ENCODE measurements around the gene CLDN5.
"Not testable (repeated sequence)": the region's sequence is repeated elsewhere in the genome, so short reads cannot be mapped to it uniquely, and the experiment has no call there.

The CLDN5 gene, protein sequence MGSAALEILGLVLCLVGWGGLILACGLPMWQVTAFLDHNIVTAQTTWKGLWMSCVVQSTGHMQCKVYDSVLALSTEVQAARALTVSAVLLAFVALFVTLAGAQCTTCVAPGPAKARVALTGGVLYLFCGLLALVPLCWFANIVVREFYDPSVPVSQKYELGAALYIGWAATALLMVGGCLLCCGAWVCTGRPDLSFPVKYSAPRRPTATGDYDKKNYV

DNA sequence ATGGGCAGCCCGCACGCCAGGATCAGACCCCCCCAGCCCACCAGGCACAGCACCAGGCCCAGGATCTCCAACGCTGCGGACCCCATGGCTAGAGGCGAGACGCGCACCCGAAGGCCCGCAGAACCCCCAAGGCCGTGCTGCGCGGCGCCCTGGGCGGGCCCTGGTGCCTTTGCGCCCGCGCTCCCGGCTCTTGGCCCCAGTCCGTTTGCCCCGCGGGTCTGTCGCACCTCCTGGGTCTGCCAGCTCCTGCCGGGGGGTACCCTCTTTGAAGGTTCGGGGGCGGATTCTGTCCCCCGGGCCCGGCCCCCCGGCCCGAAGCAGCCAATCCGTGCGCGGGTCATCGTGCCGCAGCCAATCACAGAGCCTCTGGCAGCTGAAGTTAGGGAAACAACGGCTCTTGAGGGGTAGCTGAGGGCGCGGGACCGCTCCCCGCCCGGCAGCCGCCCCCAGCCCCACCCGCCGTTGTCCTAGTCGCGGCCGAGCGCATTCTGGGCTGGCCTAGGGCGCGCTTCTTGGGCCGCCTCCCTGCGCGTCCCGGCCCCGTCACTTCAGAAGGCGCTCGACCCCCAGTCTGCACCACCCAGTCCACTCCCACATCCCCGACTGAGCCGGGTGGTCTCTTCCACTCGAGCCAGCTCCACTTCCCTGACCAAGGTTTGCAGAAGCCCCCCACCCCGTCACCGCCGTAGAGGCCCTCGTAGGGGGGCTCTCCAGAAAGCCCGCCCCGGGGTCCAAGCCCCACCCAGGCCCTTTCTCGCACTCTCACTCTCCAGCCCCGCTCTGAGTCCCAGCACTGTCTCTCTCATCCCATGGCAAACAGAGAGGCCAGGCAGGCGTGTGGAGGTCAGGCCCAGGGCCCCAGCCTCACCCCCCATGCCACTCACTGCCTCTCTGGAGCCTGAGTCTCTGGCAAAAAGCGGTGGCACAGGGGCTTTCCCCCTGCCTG lies at the start of gene CLDN5:
Gene CLDN5, minus strand, starts transcription at position 241 of the 946 bp plus-strand sequence. Its CDS starts 155 bp downstream, at position 86.
- no peak for DNase-seq

DNA sequence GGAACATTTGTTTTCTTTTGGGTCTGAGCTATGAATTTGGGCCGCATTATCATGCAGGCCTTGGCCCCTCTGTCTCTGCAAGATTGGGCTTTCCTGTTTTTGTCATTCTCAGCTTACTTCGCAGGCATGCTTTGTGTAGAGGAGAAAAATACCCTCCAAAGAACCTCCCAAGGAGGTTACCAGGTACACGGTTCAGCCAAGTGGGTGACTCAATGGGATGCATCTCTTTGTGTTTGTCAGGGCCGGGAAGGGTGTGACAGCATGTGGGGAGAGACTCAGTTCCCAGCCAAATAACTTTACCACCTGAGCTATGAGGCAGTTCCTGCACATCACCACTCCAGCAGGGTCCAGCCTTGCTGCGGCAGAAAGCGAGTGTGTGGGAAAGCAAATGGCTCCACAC lies 47.8 kb upstream of the CLDN5 start:
- no peak for DNase-seq

DNA sequence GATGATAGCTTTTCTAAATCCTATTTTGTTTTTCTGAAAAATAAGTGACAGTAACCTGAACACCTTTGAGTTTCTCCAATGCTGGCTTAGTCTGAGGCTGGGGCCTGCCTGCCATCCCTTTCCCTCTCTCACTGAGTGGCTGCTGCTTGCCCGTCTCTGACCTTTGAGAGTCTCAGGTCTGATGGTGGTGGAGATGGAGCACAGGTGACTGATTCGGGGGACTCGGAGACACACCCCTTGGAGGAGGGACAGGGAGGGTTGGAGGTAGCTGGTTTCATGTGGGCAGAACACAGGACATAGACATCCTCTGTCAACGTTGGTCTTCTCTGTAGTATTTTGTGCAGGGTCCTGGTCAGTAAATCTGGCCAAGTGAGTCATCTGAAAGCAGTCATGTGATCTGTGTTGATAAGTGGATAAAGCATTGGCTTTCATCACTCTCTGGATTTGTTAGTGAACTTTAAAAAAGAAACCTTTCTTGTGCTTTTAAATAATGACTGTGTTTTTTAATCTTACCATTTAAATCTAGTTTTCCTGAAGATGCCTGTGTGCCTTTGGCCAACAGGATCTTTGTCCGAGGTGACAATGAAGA lies 47.1 kb upstream of the CLDN5 start:
- DNase-seq: no peak

DNA sequence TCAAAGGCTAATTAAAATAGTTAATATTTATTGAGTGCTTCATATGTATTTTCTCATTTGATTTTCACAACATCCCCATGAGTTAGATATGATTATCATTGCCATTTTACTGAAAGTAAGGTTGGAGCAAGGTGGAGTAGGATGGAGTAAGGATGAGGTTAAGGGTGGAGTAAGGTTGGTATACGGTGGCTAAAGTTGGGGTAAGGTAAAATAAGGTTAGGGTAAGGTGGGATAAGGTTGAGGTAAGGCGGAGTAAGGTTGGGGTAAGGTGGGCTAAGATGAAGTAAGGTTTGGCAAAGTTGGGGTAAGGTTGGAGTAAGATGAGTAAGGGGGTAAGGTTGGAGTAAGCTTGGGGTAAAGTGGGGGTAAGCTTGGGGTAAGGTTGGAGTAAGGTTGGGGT lies 45.8 kb upstream of the CLDN5 start:
- DNase-seq: no peak

DNA sequence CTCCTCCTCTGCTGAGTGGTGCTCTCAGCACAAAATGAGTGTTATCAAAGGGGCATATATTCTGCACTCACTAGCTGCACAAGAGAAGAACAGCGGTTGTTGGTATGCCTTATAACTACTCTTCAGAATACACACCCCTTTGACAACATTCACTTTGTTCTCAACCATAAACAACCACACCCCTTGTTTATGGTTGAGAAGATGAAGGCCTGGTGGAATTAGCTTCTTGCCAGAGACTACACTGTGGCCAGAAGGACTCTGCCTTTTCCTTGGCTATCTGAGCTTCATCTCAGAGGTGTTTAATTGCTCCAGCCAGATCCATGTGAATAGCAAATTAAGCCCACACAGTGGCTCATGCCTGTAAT lies 45.0 kb upstream of the CLDN5 start:
- DNase-seq: peak; percentile 47

DNA sequence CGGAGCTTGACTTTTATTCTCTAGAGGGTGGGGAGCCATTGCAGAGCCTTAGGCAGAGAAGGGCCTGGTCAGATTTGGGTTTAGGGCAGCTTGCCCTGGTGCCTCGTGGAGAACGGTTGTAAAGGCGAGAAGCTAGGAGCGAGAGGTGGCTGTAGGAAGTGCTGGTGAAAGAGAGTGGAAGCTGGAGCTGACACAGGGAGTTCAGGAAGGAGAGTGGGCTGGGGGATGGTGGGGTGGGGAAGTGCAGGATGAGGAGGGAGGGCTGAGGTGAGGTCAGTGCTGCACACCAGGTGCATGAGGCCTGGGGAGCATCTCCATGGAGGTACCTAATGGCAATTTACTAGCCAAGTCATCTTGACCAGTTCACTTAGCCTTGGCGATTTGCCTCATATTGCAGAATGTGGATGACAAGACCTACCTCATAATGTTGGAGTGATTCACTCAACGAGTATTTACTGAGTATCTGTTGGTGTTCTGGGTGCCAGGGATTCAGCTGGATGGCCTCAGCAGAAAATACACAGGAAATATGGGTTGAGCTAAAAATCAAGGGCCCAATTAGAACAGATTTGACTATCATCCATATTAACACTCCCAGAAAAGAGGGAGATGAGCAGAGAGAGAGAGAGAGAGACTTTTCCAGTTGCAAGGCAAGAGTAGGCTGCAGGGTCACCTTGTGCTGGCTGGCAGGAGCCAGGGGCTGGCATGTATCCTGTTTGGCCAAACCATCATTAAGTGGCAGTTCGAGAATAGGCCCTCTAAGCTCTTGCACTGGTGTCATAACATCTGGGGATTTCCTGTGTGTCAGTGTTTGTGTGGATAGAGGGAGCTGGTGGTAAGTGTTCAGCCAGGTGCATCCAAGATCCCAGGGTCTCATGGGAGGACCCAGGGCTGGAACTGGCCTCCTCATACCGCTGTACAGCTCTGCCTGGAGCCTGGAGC lies 44.4 kb upstream of the CLDN5 start:
- peak; percentile 47 for DNase-seq

DNA sequence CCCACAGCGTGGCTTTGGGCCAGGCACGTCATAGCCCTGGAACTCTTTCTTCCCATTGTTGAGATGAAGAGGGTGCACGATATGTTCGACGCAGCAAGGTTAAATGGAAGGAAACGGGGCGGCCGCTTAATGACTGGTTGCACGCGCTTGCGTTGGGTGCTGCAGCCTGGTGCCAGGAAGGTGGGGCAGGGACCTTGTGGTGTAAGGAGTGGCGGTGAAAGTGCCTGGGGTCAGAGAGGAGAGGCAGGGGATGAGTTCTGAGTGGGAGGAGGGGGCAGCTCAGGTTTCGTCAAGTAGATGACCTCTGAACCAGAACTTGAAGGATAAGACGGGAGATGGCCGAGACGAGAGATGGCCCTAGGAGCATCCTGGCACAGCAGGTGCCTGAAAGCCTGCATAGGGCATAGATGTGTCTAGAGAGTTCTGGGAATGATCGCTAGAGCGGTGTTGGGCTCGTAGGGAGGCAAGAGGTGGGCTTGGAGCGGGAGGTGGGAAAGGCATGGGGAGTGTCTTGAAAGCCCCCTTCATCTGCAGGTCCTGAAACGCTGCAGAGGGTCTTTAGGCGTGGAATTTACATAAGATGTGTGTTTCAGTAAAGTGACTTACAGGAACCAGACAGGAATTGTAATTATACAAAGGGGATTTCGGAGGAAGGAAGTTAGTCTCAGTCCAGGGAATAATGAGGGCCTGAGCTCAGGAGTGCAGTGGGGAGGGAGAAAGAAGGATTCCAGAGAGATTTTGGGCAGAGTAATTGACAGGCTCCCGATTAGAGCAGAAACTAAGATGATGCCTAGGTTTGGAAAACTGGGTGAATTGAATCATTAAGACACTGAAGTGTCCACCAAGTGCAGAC lies 43.2 kb upstream of the CLDN5 start:
- peak; percentile 43 for DNase-seq

DNA sequence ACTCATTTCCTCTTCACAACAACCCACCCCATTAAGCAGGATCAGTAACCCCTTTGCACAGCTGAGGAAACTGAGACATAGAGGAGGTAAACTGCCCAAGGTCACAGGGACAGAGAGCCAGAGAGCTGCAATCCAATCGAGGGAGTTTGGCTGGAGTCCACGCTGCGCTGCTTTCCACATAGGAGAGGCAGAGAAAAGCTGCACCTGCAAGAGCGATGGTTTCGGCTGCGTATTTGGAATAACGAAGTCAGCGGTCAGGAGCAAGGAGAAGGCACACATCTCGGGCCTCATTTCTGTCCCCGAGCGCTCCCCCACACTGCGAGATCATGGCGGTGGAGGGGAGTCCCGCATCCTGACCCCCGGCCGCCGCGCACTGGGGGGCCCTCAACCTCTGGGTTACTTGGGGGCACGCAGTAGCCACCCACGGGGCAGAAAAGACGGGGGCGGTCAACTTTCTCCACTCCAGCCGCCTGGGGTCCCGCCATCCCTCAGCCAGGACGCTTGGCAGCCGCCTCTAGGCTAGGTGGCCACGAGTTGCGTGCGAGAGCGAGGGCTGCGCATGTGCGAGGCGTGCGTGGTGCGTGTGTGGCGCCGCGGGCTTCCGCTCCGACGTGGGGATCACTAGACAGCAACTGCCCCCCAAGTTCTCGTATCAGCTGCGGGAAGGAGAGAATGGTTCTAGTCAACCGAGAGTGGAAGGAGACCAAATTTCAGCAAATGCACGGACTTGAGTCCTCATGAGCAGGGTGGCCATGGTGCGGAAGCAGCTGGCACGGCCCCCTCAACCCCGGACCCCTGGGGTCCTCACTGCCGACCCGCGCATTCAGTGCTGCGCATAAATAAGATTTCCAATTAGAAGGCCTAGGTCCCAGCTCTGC lies 42.3 kb upstream of the CLDN5 start:
- DNase-seq: no peak

DNA sequence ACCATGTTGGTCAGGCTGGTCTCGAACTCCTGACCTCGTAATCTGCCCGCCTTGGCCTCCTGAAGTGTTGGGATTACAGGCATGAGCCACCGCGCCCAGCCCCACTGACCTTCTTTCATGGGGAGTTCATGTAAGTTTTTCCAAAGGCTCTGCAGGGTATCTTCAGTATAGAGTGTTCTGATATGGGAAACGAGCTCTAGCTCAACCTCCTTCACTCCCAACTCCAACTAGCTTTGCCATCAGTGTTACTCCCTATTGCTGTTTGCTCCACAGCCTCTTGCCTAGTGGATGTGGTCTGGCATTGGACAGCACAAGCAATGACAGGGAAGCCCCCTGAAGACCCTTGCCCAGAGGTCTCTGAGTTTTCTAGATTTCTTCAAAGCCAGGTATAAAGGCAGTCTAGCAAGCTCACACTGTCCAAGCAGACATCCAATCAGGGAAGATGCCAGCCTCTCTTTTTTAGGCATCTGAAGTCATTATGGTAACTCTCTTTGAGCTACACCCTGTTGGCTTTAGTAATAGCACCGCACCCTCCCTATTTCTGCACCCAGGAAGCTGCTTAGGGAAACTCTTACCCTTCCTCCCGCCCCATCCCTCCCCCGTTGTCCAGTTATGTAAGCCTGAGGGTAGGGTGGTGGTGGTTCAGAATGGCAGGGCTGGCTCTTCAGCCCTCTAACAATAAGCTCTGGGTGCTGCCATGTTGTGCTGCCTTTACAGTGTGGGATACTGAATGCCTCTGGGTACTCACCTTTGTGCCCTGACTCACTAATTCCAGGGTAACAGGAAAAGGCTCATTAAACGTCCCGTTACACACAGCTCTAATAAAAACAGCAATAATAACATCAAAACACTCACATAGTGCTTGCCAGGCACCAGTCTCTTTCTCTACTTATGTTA lies 41.4 kb upstream of the CLDN5 start:
- DNase-seq: no peak

DNA sequence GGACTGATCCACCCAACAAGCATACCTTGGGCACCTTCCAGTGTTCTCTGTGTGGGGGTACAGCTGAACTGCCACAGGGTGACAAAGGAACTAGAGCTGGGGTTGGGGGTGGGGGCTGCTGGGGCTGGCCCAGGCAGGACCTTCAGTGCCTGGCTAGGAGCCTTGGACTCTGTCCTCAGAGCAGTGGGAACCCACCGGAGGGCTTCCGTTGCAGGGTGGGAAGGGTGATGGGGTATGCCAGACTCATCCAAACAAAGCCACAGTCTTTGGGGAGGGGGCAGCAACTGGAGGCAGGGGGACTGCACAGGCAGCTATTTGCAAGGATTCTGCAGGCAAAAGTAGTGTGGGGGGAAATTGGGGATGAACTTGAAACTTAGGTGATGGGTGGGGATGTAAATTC lies 35.7 kb upstream of the CLDN5 start:
- no peak for DNase-seq

DNA sequence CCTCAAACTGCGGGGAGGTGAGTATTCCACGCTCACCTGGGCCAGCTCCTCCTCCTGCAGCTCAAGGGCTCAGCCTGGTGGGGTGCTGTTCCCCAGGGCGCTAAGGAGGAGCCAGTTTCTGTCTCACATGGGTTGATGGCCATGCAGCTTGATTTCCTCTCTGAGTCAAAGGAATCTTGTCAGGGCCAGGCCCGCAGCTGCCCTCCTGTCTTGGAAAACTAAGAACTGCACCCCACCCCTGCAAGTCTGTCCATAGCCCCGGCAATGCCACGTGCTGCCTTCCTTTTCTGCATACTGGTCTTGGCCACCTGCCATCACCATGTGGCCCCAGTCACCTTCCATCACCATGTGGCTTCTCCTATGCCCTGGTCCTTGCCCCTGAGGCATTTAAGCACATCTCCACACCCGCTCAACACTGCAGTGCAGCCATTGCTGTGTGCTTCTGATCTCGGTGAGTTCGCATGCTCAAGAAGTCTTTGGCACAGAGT lies 35.2 kb upstream of the CLDN5 start:
- peak; percentile 51 for DNase-seq

DNA sequence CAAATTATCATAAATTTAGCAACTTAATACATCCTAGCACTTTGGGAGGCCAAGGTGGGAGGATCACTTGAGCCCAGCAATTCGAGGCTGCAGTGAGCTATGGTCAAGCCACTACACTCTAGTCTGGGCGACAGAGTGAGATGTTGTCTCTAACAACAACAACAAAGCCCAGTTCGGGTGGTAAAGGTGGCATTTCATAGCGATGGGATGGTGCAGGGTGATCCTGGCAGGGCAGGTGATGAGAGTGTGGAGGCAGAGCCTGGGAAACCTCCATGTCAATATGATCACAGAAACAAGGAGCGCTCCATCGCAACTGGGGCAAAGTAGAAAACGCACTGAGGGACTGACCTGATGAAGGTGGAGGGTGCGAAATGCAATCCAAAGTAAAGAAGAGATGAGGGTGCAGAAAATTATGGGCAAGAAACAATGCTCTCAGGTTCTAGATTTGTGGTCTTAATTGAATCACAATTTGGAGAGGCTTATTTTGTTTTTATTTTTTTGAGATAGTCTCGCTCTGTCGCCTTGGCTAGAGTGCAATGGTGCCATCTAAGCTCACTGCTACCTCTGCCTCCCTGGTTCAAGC lies 32.8 kb upstream of the CLDN5 start:
- DNase-seq: no peak

DNA sequence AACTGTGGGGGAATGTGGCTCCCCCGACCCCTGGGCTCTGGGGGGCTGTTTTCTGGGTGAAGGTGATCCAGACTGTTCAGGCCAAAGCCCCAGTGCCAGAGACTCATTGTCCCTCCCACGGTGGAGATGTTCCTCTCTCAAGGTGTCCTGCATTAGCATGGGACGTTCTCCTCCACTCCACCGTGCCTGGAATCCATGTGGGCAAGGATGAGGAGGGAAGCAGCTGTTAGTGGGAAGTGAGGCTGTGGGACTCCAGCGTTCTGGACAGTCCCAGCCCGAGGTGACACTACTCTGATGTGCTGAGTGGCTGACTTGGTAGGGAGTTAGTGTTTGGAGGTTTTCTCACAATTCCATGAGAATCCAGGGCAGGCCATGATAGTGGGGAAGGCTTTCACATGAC lies 31.4 kb upstream of the CLDN5 start:
- no peak for DNase-seq

DNA sequence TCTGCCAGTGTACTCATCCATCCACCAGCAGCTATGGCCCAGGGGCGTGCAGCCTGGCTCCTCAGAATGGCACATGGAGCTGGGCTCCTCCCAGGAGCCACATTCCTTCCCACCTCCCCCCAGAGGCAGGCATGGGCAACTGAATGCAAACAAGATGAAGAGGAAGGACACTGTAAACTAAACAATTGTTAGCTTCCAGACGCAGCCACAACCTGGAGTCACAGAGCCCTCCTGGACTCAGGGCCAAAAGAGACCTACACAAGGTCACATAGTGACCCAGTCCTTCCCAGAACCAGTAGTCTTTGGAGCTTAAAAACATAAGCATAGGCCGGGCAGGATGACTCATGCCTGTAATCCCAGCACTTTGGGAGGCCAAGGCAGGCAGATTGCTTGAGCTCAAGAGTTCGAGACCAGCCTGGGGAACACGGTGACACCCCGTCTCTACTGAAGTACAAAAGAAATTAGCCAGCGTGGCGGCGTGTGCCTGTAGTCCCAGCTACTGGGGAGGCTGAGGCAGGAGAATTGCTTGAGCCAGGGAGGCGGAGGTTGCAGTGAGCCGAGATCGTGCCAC lies 30.7 kb upstream of the CLDN5 start:
- DNase-seq: peak; percentile 95

DNA sequence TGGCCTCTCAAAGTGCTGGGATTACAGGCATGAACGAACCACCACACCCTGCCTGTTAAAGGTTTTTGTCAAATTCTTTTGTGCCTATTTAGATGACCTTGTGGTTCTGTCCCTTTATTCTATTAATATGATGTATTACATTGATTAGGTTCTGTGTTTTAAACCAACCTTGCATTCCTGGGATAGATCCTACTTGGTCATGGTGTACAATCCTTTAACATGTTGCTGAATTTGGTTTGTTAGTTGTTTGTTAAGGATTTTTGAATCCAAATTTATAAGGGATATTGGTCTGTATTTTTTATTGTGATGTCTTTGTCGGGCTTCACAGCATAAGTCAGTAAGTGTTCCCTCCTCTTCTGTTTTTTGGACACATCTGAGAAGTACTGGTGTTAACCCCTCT lies 29.0 kb upstream of the CLDN5 start:
- DNase-seq: no peak

DNA sequence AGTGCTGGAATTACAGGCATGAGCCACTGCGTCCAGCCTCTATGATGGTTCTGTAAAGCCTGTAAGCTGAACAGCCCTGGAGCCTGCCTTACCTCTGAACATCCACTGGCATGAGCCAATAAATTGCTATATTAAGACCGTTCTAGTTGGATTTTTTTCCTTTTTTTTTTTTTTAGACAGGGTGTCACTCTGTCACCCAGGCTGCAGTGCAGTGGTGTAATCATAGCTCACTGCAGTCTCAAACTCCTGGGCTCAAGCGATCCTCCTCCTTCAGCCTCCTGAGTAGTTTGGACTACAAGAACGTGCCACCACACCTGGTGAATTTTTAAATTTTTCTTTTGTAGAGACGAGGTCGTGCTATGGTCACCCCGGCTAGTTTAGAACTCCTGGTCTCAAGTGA lies 26.2 kb upstream of the CLDN5 start:
- DNase-seq: no peak

DNA sequence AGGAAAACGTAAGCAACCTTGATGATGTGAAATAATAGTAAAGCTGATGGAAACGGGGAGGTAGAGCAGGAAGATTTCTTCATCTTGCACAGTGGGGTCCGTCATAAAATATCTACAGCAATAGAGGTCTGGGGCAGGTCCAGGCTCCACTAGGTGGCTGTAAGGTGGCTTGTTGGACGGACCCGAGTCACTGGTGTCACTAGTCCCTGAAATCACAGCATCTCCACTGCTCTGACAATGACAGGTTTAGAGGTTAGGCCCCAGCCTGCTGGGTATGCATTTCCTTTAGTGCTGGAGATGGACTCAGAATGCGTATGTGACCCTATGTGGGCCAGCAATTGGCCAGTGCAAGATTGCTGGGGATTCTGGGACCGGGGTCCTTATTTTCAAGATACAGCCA lies 25.2 kb upstream of the CLDN5 start:
- no peak for DNase-seq

DNA sequence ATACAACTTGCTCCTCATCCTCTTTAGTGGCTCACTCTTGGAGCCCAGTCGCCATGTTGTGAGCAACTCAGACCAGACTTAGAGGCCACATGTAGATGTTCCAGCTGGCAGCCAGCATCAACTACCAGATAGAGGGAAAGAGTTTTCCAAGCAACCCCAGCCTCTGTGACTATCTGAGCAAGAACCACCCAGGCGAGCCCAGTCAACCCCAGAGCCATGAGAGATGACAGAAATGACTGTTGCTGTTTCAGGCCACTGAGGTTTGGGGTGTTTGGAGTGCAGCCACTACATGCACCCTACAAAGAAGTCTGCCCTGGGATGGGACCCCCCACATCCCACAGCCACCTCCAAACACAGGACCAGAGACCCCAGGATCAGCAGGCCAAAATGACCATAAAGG lies 24.8 kb upstream of the CLDN5 start:
- no peak for DNase-seq

DNA sequence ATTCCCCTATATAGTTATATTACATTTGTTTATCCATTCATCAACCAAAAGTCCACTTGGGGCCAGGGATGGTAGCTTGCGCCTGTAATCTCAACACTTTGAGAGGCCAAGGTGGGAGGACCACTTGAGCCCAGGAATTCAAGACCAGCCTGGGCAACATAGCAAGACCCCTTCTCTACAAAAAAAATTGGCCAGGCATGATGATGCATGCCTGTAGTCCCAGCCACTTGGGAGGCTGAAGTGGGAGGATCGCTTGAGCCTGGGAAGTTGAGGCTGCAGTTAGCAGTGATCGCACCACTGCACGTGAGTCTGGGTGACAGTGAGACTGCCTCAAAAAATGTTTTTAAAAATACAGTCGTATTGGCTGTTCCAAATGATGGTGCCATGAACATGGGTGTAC lies 24.2 kb upstream of the CLDN5 start:
- not testable (repeated sequence) for DNase-seq

Data from islet precursor cell (in vitro differentiated cells).